D721Med (cell line): ENCODE results near the gene ZG16.
"Not testable (repeated sequence)": the region's sequence is repeated elsewhere in the genome, so short reads cannot be mapped to it uniquely, and the experiment has no call there.

Experiments
- DNase-seq: peaks from one replicate; pipeline ENCODE4 v3.0.0; 2011; ENCODE audit warnings: low spot score; ENCODE audit not compliant: insufficient read length
- FAIRE-seq: peaks from 2 replicates; lab custom pipeline; 2011; peaks lifted over from hg19 to GRCh38; lab: Jason Lieb, UNC
- CTCF ChIP-seq: IDR thresholded peaks from 2 replicates; pipeline ENCODE4 v1.5.1; 2012; ENCODE audit warnings: mild to moderate bottlenecking, control low read depth; ENCODE audit not compliant: insufficient read depth; ENCODE audit errors: missing control alignments

The ZG16 gene

GRCh38 chr16:29757950-29758466 is 20.0 kb upstream of the ZG16 start:
- no peak for TF ChIP-seq CTCF
- DNase-seq (no peak), FAIRE-seq (no peak)

- TF ChIP-seq CTCF, result no peak
- no peak for DNase-seq
- FAIRE-seq, result no peak
These were observed 17.3 kb upstream of the ZG16 start for GRCh38 chr16:29760567-29761279.

GRCh38 chr16:29761280-29761651 is 16.8 kb upstream of the ZG16 start:
- not testable (repeated sequence) for DNase-seq, FAIRE-seq

GRCh38 chr16:29761882-29762281 is 16.2 kb upstream of the ZG16 start:
- DNase-seq, result no peak
- no peak for FAIRE-seq
- no peak for TF ChIP-seq CTCF

- FAIRE-seq, result no peak
- TF ChIP-seq CTCF, result no peak
- no peak for DNase-seq
These were observed 14.7 kb upstream of the ZG16 start for GRCh38 chr16:29763326-29763725.

- no peak for TF ChIP-seq CTCF
- FAIRE-seq (no peak), DNase-seq (no peak)
These were observed 12.7 kb upstream of the ZG16 start for GRCh38 chr16:29765167-29766032.

- no peak for FAIRE-seq
- TF ChIP-seq CTCF, result no peak
- DNase-seq, result no peak
These were observed 11.5 kb upstream of the ZG16 start for GRCh38 chr16:29766571-29766970.
